Measurements from ENCODE around the gene ELAVL3. TPM values are rescaled to one million over a fixed set of nuclear protein-coding genes. Genes with fewer than 3 reads are reported as not detected.

The ELAVL3 gene
- under 1 TPM in 1 of 2 experiments, not detected in 1; 0.71 TPM for total RNA-seq

- H3K27me3 Mint-ChIP-seq (ENCODE audit: low read depth) = peaks cover 34% of the 10 kb centered on the region
- H3K4me1 Mint-ChIP-seq (ENCODE audit: low read depth) = peaks cover 28% of the 10 kb centered on the region
- ATAC-seq = no peak
- no peak for DNase-seq
- peak within 1 kb of the TSS; percentile 70 for H3K4me3 Mint-ChIP-seq
- no peaks in the 10 kb centered on the region for H3K9me3 Mint-ChIP-seq (ENCODE audit: insufficient read depth)
- H3K36me3 Mint-ChIP-seq (ENCODE audit: low read depth) = peaks cover 6% of the 10 kb centered on the region
- ChIA-PET CTCF (interaction anchor here (1.2 to 2.4 kb wide), 3 partner anchors 100 to 106 kb away, joined by 3 to 35 read pairs (median 6); partner anchors contain the start of gene SWSAP1), POLR2A (no interaction called here)
- no peak within 1 kb of the TSS for H3K27ac Mint-ChIP-seq
Observed at GRCh38 chr19:11480715-11481533, at the start of gene ELAVL3. ELAVL3 (minus strand) TSS chr19:11481046; CDS start chr19:11480608, 438 bp downstream.

- no peaks in the 10 kb centered on the region for H3K27me3 Mint-ChIP-seq (ENCODE audit: low read depth)
- POLR2A ChIA-PET = no interaction called here
- CTCF ChIA-PET = no interaction called here
- DNase-seq (peak; percentile 48), ATAC-seq (no peak)
- H3K4me1 Mint-ChIP-seq (ENCODE audit: low read depth) = peaks cover 27% of the 10 kb centered on the region
- no peak overlapping the region for H3K4me3 Mint-ChIP-seq
- peaks cover 3% of the 10 kb centered on the region for H3K36me3 Mint-ChIP-seq (ENCODE audit: low read depth)
- H3K9me3 Mint-ChIP-seq (ENCODE audit: insufficient read depth) = no peaks in the 10 kb centered on the region
- no peak overlapping the region for H3K27ac Mint-ChIP-seq
Observed at GRCh38 chr19:11530432-11530831, 49.6 kb upstream of the ELAVL3 start.

GRCh38 chr19:11528551-11529341 lies 47.9 kb upstream of the ELAVL3 start, which contains the start of gene ECSIT:
ECSIT (minus strand) TSS chr19:11529134; CDS start chr19:11519170, 9,964 bp downstream.
- Mint-ChIP-seq H3K27ac (peak within 1 kb of the TSS; percentile 93), H3K4me3 (peak within 1 kb of the TSS; percentile 96), H3K27me3 (ENCODE audit: low read depth) (no peaks in the 10 kb centered on the region), H3K4me1 (ENCODE audit: low read depth) (peaks cover 23% of the 10 kb centered on the region), H3K9me3 (ENCODE audit: insufficient read depth) (no peaks in the 10 kb centered on the region), H3K36me3 (ENCODE audit: low read depth) (peaks cover 3% of the 10 kb centered on the region)
- ChIA-PET CTCF (interaction anchor here (0.5 to 1.7 kb wide), 8 partner anchors 8 to 1230 kb away, joined by 3 to 10 read pairs (median 4); partner anchors contain the start of genes CNN1 and ELOF1), POLR2A (interaction anchor here (0.6 to 1.4 kb wide), 4 partner anchors 16 to 208 kb away, joined by 3 to 4 read pairs (median 3); partner anchors contain the start of gene ELOF1)
- DNase-seq = peak; percentile 95
- ATAC-seq = peak; percentile 99

- ChIA-PET POLR2A (no interaction called here), CTCF (no interaction called here)
- no peak for DNase-seq
- no peak for ATAC-seq
- H3K9me3 Mint-ChIP-seq (ENCODE audit: insufficient read depth) = no peaks in the 10 kb centered on the region
- no peaks in the 10 kb centered on the region for H3K4me1 Mint-ChIP-seq (ENCODE audit: low read depth)
- no peak overlapping the region for H3K4me3 Mint-ChIP-seq
- no peak overlapping the region for H3K27ac Mint-ChIP-seq
- peaks cover 5% of the 10 kb centered on the region for H3K36me3 Mint-ChIP-seq (ENCODE audit: low read depth)
- H3K27me3 Mint-ChIP-seq (ENCODE audit: low read depth) = no peaks in the 10 kb centered on the region
Observed at GRCh38 chr19:11519138-11519537, 38.3 kb upstream of the ELAVL3 start.

- ChIA-PET POLR2A (no interaction called here), CTCF (no interaction called here)
- no peaks in the 10 kb centered on the region for H3K9me3 Mint-ChIP-seq (ENCODE audit: insufficient read depth)
- DNase-seq (no peak), ATAC-seq (no peak)
- peaks cover 7% of the 10 kb centered on the region for H3K36me3 Mint-ChIP-seq (ENCODE audit: low read depth)
- no peaks in the 10 kb centered on the region for H3K27me3 Mint-ChIP-seq (ENCODE audit: low read depth)
- no peak overlapping the region for H3K27ac Mint-ChIP-seq
- no peak overlapping the region for H3K4me3 Mint-ChIP-seq
- no peaks in the 10 kb centered on the region for H3K4me1 Mint-ChIP-seq (ENCODE audit: low read depth)
Observed at GRCh38 chr19:11513946-11514345, 33.1 kb upstream of the ELAVL3 start.

GRCh38 chr19:11510444-11510843 lies 29.6 kb upstream of the ELAVL3 start:
- ChIA-PET CTCF (no interaction called here), POLR2A (no interaction called here)
- ATAC-seq = no peak
- Mint-ChIP-seq H3K27me3 (ENCODE audit: low read depth) (no peaks in the 10 kb centered on the region), H3K9me3 (ENCODE audit: insufficient read depth) (no peaks in the 10 kb centered on the region), H3K4me3 (no peak overlapping the region), H3K36me3 (ENCODE audit: low read depth) (peaks cover 16% of the 10 kb centered on the region), H3K27ac (no peak overlapping the region), H3K4me1 (ENCODE audit: low read depth) (peaks cover 18% of the 10 kb centered on the region)
- no peak for DNase-seq

- Mint-ChIP-seq H3K4me3 (peak overlapping the region; percentile 80), H3K27me3 (ENCODE audit: low read depth) (no peaks in the 10 kb centered on the region), H3K27ac (peak overlapping the region; percentile 39), H3K9me3 (ENCODE audit: insufficient read depth) (no peaks in the 10 kb centered on the region), H3K36me3 (ENCODE audit: low read depth) (peaks cover 19% of the 10 kb centered on the region), H3K4me1 (ENCODE audit: low read depth) (peaks cover 28% of the 10 kb centered on the region)
- ATAC-seq (no peak), DNase-seq (no peak)
- ChIA-PET CTCF (no interaction called here), POLR2A (interaction anchor here (1.1 kb wide), 1 partner anchor 22 kb away, joined by 3 read pairs; no protein-coding TSS in a partner anchor)
Observed at GRCh38 chr19:11507370-11508078, 26.7 kb upstream of the ELAVL3 start.

GRCh38 chr19:11506967-11507366 lies 26.1 kb upstream of the ELAVL3 start:
- H3K4me3 Mint-ChIP-seq = peak overlapping the region; percentile 80
- CTCF ChIA-PET = no interaction called here
- peaks cover 17% of the 10 kb centered on the region for H3K36me3 Mint-ChIP-seq (ENCODE audit: low read depth)
- H3K9me3 Mint-ChIP-seq (ENCODE audit: insufficient read depth) = no peaks in the 10 kb centered on the region
- peak overlapping the region; percentile 89 for H3K27ac Mint-ChIP-seq
- DNase-seq = no peak
- peaks cover 28% of the 10 kb centered on the region for H3K4me1 Mint-ChIP-seq (ENCODE audit: low read depth)
- ATAC-seq = no peak
- H3K27me3 Mint-ChIP-seq (ENCODE audit: low read depth) = no peaks in the 10 kb centered on the region
- POLR2A ChIA-PET = interaction anchor here (1.1 kb wide), 1 partner anchor 21 kb away, joined by 3 read pairs; no protein-coding TSS in a partner anchor

GRCh38 chr19:11506101-11506555 lies 25.3 kb upstream of the ELAVL3 start:
- ATAC-seq = peak; percentile 37
- Mint-ChIP-seq H3K4me1 (ENCODE audit: low read depth) (peaks cover 28% of the 10 kb centered on the region), H3K9me3 (ENCODE audit: insufficient read depth) (no peaks in the 10 kb centered on the region), H3K27ac (peak overlapping the region; percentile 89), H3K27me3 (ENCODE audit: low read depth) (no peaks in the 10 kb centered on the region), H3K36me3 (ENCODE audit: low read depth) (peaks cover 13% of the 10 kb centered on the region), H3K4me3 (peak overlapping the region; percentile 80)
- no peak for DNase-seq
- POLR2A ChIA-PET = interaction anchor here (0.6 to 1.1 kb wide), 2 partner anchors 18 to 125 kb away, joined by 4 to 6 read pairs; no protein-coding TSS in a partner anchor
- CTCF ChIA-PET = interaction anchor here (0.7 to 1.3 kb wide), 2 partner anchors 24 to 71 kb away, joined by 3 read pairs; partner anchors contain the start of gene PRKCSH

GRCh38 chr19:11505504-11506100 lies 24.8 kb upstream of the ELAVL3 start, which contains the start of gene ZNF653:
ZNF653 (minus strand) TSS chr19:11505839; CDS start chr19:11505786, 53 bp downstream.
- H3K9me3 Mint-ChIP-seq (ENCODE audit: insufficient read depth) = no peaks in the 10 kb centered on the region
- CTCF ChIA-PET = interaction anchor here (0.7 to 1.3 kb wide), 2 partner anchors 23 to 70 kb away, joined by 3 read pairs; partner anchors contain the start of gene PRKCSH

More at GRCh38 chr19:11505504-11506100, 24.8 kb upstream of the ELAVL3 start, which contains the start of gene ZNF653:
- H3K4me3 Mint-ChIP-seq = peak within 1 kb of the TSS; percentile 80
- peaks cover 28% of the 10 kb centered on the region for H3K4me1 Mint-ChIP-seq (ENCODE audit: low read depth)
- POLR2A ChIA-PET = interaction anchor here (1.1 kb wide), 1 partner anchor 125 kb away, joined by 4 read pairs; no protein-coding TSS in a partner anchor
- peak; percentile 97 for DNase-seq
- H3K27ac Mint-ChIP-seq = peak within 1 kb of the TSS; percentile 89
- no peaks in the 10 kb centered on the region for H3K27me3 Mint-ChIP-seq (ENCODE audit: low read depth)
- H3K36me3 Mint-ChIP-seq (ENCODE audit: low read depth) = peaks cover 16% of the 10 kb centered on the region
- ATAC-seq = peak; percentile 71
